SH-SY5Y (cell line): Measurements from ENCODE around the gene OR5B12.

Experiments
- GATA2 ChIP-seq: IDR thresholded peaks from 2 replicates; pipeline ENCODE4 v1.6.1; 2011; ENCODE audit warnings: mild to moderate bottlenecking, low read depth, low read length
- GATA3 ChIP-seq: IDR thresholded peaks from 2 replicates; pipeline ENCODE4 v1.6.1; 2011; ENCODE audit warnings: low read depth, mild to moderate bottlenecking, low read length, moderate library complexity

DNA sequence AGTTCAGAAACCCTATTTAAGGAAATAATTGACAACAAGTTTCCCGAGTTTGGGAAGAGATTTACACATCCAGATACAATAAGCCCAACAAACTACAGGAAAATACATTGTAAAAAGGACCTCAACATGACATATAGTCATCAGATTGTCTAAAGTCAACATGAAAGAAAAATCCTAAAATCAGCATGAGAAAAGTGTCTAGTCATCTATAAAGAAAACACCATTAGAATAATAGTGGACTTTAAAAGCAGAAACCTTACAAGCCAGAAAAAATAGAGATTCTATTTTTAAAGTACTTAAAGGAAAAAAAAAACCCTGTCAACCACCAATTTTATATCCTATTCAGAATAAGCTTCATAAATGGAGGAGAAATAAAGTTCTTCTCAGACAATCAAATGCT is 12.8 kb downstream of the OR5B12 start:
- no peak for TF ChIP-seq GATA2
- TF ChIP-seq GATA3, result no peak
